GM13977 (cell line): Measurements from ENCODE around the gene RABGGTA.
A peak's percentile ranks its signal among the peaks of the same experiment; 100 is the strongest.

Source experiments
- DNase-seq: peaks from one replicate; pipeline ENCODE4 v3.0.0; 2012; ENCODE audit warnings: low spot score
- CTCF ChIP-seq: IDR thresholded peaks from 2 replicates; pipeline ENCODE4 v1.5.1; 2012; ENCODE audit warnings: mild to moderate bottlenecking, control low read depth; ENCODE audit not compliant: insufficient read depth; ENCODE audit errors: extremely low read depth, missing control alignments
- in situ Hi-C: fragments of 300-500 bp; cut with MboI; formaldehyde crosslinking; loops from one replicate; pipeline ENCODE4 v1.12.0; 2022; ENCODE audit warnings: low sequenced_read_pairs, low pct_unique_long_range_greater_than_20kb, mixed read lengths, inconsistent platforms; ENCODE audit not compliant: unreplicated experiment

The RABGGTA gene

GRCh38 chr14:24279301-24280186 is 8.1 kb upstream of the RABGGTA start:
- peak; percentile 43 for TF ChIP-seq CTCF
- in situ Hi-C loops, result no loop called here
- no peak for DNase-seq

- TF ChIP-seq CTCF, result no peak
- no peak for DNase-seq
- in situ Hi-C loops, result no loop called here
Measured at GRCh38 chr14:24278424-24278823, 7.0 kb upstream of the RABGGTA start.

GRCh38 chr14:24277606-24278321 is 6.4 kb upstream of the RABGGTA start:
- DNase-seq, result no peak
- in situ Hi-C loops, result no loop called here
- TF ChIP-seq CTCF, result no peak

- DNase-seq, result no peak
- in situ Hi-C loops, result no loop called here
- no peak for TF ChIP-seq CTCF
Measured at GRCh38 chr14:24277071-24277470, 5.7 kb upstream of the RABGGTA start.

GRCh38 chr14:24274101-24274543 is 2.7 kb upstream of the RABGGTA start:
- peak; percentile 77 for DNase-seq
- in situ Hi-C loops, result no loop called here
- TF ChIP-seq CTCF, result no peak

GRCh38 chr14:24273422-24273998 is 2.1 kb upstream of the RABGGTA start:
- no peak for DNase-seq
- no peak for TF ChIP-seq CTCF

More at GRCh38 chr14:24273422-24273998, 2.1 kb upstream of the RABGGTA start:
- in situ Hi-C loops, result no loop called here
